SK-N-MC (cell line): ENCODE data around the gene CYFIP1.

Source experiments
- EZH2 ChIP-seq: fragments of 200-600 bp; sonication (generic); IDR thresholded peaks from one replicate; pipeline ENCODE4 v1.6.1; 2017; ENCODE audit warnings: antibody characterized with exemption
- FOXP2 ChIP-seq: optimal IDR thresholded peaks from 2 replicates; pipeline ENCODE3; 2011; ENCODE audit warnings: mild to moderate bottlenecking, moderate library complexity; ENCODE audit not compliant: insufficient read depth; ENCODE audit errors: extremely low read length, control extremely low read depth
- POLR2AphosphoS5 ChIP-seq: IDR thresholded peaks from 2 replicates; pipeline ENCODE4 v1.6.1; 2012; ENCODE audit warnings: mild to moderate bottlenecking, low read depth, low read length, borderline replicate concordance

- no peak for TF ChIP-seq POLR2AphosphoS5
- no peak for TF ChIP-seq EZH2
- no peak for TF ChIP-seq FOXP2
These were observed 95.8 kb downstream of the CYFIP1 start for GRCh38 chr15:22884344-22884743.
